GM19035 (cell line): Measurements from ENCODE around the gene CHRM1.
"Not testable (repeated sequence)": the region's sequence is repeated elsewhere in the genome, so short reads cannot be mapped to it uniquely, and the experiment has no call there.

Experiments
- ATAC-seq: cut with Tn5 transposase; IDR thresholded peaks from one replicate; pipeline ENCODE4 v1.9.1; 2021; ENCODE audit not compliant: unreplicated experiment

The CHRM1 gene

DNA sequence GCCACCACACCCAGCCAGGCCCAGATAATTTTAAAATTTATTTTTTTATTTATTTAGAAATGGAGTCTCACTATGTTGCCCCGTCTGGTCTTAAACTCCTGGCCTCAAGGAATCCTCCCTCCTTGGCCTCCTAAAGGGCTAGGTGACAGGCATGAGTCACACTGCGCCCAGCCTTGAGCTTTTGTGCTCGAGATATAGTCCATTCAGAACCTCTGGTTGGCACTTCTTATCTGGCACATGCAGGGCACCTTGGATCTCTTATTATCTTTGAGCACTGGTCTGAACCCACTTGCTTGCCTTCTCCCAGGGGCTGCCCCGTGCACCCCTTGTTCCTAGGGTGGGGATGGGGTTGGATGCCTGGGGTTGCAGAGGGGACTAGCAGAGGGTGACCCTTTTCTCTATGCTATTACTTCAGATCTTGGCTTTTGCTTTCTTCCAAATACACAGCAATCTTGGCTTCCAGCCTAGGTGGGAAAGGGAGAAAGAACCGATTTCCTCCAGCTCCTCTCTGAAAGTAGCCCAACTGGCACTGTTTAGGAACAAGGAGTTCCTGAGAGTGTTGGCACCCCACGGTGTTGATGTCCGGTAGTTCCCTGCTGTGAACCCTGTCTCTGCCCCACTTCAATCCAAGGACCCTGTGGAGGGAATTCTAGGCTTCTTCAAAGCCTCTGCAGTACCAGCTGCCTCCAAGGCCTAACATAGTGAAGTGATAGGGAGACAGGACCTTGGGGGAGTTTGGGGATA, 41.8 kb downstream of the CHRM1 start:
- no peak for ATAC-seq

DNA sequence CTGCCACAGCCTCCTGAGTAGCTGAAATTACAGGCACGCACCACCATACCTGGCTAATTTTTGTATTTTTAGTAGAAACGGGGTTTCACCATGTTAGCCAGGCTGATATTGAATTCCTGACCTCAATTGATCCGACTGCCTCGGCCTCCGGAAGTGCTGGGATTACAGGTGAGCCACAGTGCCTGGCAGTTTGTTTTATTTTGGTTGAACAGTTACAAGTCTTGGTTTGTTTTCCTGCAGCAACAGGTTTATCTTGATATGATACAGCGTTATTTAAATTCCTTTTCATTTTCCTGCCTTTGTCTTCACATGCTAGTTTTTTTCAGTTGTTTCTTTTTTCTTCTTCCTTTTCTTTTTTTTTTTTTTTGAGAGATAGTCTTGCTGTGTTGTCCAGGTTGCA, 44.5 kb downstream of the CHRM1 start:
- ATAC-seq, result no peak

DNA sequence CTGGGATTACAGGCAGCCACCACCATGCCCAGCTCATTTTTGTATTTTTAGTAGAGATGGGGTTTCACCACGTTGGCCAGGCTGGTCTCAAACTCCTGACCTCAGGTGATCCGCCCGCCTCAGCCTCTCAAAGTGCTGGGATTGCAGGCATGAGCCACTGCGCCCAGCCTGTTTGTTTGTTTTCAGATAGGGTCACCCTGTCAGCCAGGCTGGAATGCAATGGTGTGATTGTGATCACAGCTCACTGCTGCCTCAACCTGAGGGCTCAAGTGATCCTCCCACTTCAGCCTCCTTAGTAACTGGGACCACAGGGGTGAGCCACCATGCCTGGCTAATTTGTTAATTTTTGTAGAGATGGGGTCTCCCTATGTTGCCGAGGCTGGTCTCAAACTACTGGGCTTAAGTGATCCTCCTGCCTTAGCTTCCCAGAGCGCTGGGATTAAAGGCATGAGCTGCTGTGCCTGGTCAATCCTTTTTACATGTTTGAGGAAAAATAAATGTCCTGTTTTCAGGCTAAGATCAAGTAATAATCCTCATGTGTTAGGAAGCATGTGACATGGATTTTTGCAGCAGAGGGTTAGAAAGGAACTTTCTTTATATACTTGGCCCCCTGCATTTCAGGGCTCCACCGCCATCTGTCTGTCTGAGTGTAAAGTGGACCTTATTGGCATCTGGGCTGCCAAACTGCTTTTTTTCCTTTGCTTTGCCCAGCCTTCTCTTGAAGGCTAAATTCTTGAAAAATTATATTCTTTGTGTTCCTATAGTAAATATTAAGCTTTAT, 45.3 kb downstream of the CHRM1 start:
- ATAC-seq, result no peak

DNA sequence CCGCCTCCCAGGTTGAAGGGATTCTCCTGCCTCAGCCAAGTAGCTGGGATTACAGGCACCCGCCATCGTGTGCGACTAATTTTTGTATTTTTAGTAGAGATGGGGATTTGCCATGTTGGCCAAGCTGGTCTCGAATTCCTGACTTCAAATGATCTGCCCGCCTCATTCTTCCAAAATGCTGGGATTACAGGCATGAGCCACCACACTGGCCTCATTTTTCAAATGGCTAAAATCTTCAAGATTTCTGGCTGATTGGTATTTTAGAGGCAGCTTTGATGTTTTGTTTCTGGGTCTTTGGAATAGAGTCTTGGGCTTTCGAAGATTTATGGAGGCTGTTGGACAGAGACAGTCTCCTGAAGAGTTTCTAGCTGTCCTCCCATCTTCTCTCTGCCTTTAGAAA, 46.3 kb downstream of the CHRM1 start:
- no peak for ATAC-seq

DNA sequence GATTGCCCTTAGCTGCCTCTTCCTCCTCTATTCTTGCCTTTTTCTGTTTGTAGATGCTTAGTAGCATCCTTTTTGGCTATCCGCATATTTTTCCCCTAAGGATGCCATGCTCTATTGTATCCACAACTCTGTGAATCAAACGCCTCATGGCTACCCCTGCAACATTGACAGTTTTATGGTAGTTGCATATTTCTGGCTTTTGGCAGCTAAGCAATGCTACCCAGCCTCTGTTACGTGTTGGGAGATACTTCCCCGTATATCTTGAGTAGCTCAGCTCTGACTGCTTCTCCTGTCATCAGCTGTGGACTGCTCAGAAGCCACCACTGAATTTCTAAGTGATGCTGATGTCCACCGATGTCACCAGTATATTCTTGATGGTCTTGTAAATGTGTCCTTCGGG, 55.5 kb downstream of the CHRM1 start:
- ATAC-seq, result no peak

DNA sequence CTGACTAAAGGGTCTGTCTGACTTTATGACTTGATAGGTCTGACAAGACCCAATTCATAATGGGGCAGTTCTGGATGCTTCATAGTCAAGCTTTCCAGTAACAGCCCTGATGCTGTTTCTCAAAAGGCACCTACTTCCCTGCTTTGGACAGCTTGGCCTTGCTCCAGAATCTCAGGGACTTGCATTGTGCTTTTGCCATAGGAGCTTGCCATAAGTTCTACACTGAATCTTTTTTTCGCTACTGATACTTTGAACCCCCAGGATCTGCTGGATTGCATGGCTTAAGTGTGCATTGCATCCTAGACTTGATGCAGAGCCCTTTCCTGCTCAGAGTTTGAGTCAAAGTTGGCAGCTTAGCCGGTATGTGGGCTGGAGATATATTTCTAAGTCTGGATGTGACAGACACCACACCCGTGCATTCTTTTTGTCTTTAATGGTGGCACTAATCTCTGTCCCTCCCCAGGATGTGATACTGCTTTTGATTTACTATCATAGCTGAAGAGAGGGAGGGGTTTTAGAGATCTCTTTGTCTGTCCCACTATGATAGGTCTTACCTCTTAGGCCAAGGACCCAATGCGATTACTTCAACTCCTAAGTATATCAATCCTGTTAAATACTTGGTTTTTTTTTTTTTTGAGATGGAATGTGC, 57.4 kb downstream of the CHRM1 start:
- no peak for ATAC-seq

DNA sequence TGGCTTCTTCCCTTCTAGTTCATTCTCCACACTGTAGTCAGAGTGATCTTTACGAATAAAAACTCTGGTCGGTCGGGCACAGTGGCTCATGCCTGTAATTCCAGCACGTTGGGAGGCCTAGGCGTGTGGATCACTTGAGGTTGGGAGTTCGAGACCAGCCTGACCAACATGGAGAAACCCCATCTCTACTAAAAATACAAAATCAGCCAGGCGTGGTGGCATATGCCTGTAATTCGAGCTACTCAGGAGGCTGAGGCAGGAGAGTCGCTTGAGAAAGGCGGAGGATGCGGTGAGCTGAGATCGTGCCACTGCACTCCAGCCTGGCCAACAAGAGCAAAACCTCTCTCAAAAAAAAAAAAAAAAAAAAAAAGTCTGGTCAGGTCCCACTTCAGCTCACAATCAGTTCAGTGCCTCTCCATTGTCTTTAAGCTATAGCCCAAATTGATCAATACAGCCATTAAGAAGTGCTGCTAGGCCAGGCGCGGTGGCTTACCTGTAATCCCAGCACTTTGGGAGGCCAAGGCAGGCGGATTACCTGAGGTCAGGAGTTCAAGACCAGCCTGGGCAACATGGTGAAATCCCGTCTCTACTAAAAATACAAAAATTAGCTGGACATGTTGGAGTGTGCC, 59.5 kb downstream of the CHRM1 start:
- not testable (repeated sequence) for ATAC-seq

DNA sequence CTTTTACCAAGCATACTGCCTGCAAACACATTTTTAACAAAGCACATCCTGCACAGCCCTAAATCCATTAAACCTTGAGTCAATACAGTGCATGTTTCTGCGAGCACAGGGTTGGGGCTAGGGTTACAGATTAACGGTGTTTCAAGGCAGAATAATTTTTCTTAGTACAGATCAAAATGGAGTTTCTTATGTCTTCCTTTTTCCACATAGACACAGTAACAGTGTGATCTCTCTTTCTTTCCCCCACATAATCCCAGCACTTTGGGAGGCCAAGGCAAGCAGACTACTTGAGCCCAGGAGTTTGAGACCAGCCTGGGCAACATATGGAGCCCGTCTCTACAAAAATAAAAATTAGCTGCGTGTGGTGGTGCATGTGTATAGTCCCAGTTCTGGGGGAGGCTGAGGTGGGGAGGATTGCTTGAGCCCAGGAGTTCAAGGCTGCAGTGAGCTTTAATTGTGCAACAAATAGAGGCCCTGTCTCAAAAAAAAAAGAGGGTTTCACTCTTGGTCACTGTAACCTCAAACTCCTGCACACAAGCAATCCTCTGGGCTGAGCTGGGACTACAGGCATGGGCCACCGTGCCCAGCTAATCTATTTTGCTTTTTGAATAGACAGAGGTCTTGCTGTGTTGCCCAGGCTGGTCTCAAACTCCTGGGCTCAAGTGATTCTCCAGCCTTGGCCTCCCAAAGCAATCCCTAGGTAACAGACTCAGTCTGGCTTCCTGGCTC, 60.2 kb downstream of the CHRM1 start:
- ATAC-seq, result no peak

DNA sequence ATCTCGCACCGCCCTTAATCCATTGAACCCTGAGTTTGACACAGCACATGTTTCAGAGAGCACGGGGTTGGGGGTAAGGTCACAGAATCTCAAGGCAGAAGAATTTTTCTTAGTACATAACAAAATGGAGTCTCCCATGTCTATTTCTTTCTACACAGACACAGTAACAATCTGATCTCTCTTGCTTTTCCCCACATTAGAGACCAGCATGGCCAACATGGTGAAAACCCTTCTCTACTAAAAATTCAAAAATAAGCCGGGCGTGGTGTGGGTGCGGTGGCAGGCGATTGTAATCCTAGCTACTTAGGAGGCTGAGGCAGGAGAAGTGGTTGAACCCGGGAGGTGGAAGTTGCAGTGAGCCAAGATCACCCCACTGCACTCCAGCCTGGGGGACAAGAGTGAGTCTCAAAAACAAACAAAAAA, 61.9 kb downstream of the CHRM1 start:
- ATAC-seq, result not testable (repeated sequence)
